Activated naive CD4-positive, alpha-beta T cell treated with anti-CD3 and anti-CD28 coated beads for 36 hours (primary cell): ENCODE measurements around the gene NAGPA. TPM values are rescaled to one million over a fixed set of nuclear protein-coding genes. Genes with fewer than 3 reads are reported as not detected.
"Not testable (repeated sequence)": the region's sequence is repeated elsewhere in the genome, so short reads cannot be mapped to it uniquely, and the experiment has no call there.

Experiments used
- CTCF ChIA-PET: fragments of 350-600 bp; sonication (Branson Sonifier 250); formaldehyde crosslinking; loops from one replicate; lab custom pipeline; 2021; ENCODE audit warnings: antibody characterized with exemption; lab: Charles Lee
- DNase-seq: peaks from one replicate; pipeline ENCODE4 v3.0.0-alpha.2; 2020
- H3K27ac Mint-ChIP-seq: one replicate; pipeline ENCODE4 v1.8.0; 2021; ENCODE audit warnings: mild to moderate bottlenecking, mixed read lengths
- H3K27me3 Mint-ChIP-seq: one replicate; pipeline ENCODE4 v1.8.0; 2021; ENCODE audit warnings: low read depth, mixed read lengths
- H3K36me3 Mint-ChIP-seq: one replicate; pipeline ENCODE4 v1.8.0; 2021; ENCODE audit warnings: low read depth, mixed read lengths
- H3K4me1 Mint-ChIP-seq: one replicate; pipeline ENCODE4 v1.8.0; 2021; ENCODE audit warnings: low read depth, mixed read lengths
- H3K4me3 Mint-ChIP-seq: one replicate; pipeline ENCODE4 v1.8.0; 2021; ENCODE audit warnings: mild to moderate bottlenecking, moderate library complexity, mixed read lengths
- H3K9me3 Mint-ChIP-seq: one replicate; pipeline ENCODE4 v1.8.0; 2021; ENCODE audit warnings: mixed read lengths
- intact Hi-C: fragments of 100-400 bp; cut with micrococcal nuclease; formaldehyde crosslinking; loops from one replicate; pipeline ENCODE4 v1.15.1; 2023
- total RNA-seq, 2 experiments: library from RNA; stranded (reverse); gene quantifications; one replicate each; pipeline ENCODE4 v1.2.3, GENCODE V29; 2021

NAGPA gene, protein sequence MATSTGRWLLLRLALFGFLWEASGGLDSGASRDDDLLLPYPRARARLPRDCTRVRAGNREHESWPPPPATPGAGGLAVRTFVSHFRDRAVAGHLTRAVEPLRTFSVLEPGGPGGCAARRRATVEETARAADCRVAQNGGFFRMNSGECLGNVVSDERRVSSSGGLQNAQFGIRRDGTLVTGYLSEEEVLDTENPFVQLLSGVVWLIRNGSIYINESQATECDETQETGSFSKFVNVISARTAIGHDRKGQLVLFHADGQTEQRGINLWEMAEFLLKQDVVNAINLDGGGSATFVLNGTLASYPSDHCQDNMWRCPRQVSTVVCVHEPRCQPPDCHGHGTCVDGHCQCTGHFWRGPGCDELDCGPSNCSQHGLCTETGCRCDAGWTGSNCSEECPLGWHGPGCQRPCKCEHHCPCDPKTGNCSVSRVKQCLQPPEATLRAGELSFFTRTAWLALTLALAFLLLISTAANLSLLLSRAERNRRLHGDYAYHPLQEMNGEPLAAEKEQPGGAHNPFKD
- 1 to 10 TPM; 5.8 to 7.9 TPM for total RNA-seq

DNA sequence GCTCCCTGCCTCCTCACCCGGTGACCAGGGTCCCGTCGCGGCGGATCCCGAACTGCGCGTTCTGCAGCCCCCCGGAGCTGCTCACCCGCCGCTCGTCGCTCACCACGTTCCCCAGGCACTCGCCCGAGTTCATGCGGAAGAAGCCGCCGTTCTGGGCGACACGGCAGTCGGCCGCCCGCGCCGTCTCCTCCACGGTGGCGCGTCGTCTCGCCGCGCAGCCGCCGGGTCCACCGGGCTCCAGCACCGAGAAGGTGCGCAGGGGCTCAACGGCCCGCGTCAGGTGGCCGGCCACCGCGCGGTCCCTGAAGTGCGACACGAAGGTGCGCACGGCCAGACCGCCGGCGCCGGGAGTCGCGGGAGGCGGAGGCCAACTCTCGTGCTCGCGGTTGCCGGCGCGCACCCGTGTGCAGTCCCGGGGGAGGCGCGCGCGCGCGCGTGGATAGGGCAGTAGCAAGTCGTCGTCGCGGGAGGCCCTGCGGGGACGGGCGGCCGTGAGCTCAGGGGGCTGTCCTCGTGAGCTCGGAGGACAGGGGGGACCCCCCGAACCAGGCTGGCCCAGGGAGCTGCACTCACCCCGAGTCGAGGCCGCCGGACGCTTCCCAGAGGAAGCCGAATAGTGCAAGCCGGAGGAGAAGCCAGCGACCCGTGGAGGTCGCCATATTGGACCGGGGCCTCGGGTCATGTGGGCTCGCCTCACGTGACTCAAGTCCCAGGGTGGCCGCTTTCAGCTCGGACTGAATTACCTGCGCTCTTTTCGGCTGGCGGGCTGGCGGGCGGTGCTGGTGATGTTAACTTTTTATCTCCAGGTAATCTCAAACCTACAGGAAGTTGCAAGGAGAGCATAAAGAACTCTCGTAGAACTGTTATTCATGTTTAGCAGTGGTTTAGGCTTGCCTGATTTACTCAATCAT is at the start of gene NAGPA:
Gene NAGPA, minus strand, starts transcription at position 680 of the 911 bp plus-strand sequence. Its CDS starts 21 bp downstream, at position 659.
- CTCF ChIA-PET: interaction anchor here (0.9 to 1.1 kb wide), 2 partner anchors 25 to 51 kb away, joined by 3 to 4 read pairs; no protein-coding TSS in a partner anchor
- intact Hi-C loops: loop anchor here (1.0 to 5.0 kb wide), 3 partner anchors 39 to 186 kb away; partner anchors contain the start of genes ALG1, GLYR1 and UBN1
- Mint-ChIP-seq H3K27me3 (no peaks in the 10 kb centered on the region), H3K27ac (peak within 1 kb of the TSS; percentile 61), H3K4me1 (peaks cover 16% of the 10 kb centered on the region), H3K9me3 (no peaks in the 10 kb centered on the region), H3K4me3 (peak within 1 kb of the TSS; percentile 84), H3K36me3 (no peaks in the 10 kb centered on the region)
- DNase-seq: peak; percentile 92

- H3K4me1 Mint-ChIP-seq, CTCF ChIA-PET, intact Hi-C loops: not testable (repeated sequence)
Observed at GRCh38 chr16:5080996-5081395, 47.3 kb upstream of the NAGPA start.

GRCh38 chr16:5080461-5080860 is 46.7 kb upstream of the NAGPA start:
- CTCF ChIA-PET, H3K4me3 Mint-ChIP-seq, H3K4me1 Mint-ChIP-seq, DNase-seq, H3K27me3 Mint-ChIP-seq, H3K27ac Mint-ChIP-seq, H3K9me3 Mint-ChIP-seq, intact Hi-C loops: not testable (repeated sequence)
- H3K36me3 Mint-ChIP-seq: peaks cover 16% of the 10 kb centered on the region

More at GRCh38 chr16:5080996-5081395, 47.3 kb upstream of the NAGPA start:
- not testable (repeated sequence) for H3K9me3 Mint-ChIP-seq, H3K27me3 Mint-ChIP-seq, H3K27ac Mint-ChIP-seq, DNase-seq, H3K4me3 Mint-ChIP-seq
- H3K36me3 Mint-ChIP-seq: peaks cover 12% of the 10 kb centered on the region

GRCh38 chr16:5078626-5079025 is 44.9 kb upstream of the NAGPA start:
- H3K36me3 Mint-ChIP-seq: peaks cover 14% of the 10 kb centered on the region

GRCh38 chr16:5077304-5077703 is 43.6 kb upstream of the NAGPA start:
- DNase-seq: no peak
- CTCF ChIA-PET: no interaction called here
- peaks cover 17% of the 10 kb centered on the region for H3K4me1 Mint-ChIP-seq
- H3K9me3 Mint-ChIP-seq: no peaks in the 10 kb centered on the region
- peaks cover 12% of the 10 kb centered on the region for H3K36me3 Mint-ChIP-seq
- H3K4me3 Mint-ChIP-seq: no peak overlapping the region
- no peaks in the 10 kb centered on the region for H3K27me3 Mint-ChIP-seq
- H3K27ac Mint-ChIP-seq: no peak overlapping the region
- intact Hi-C loops: no loop called here

More at GRCh38 chr16:5078626-5079025, 44.9 kb upstream of the NAGPA start:
- CTCF ChIA-PET: no interaction called here
- no peak overlapping the region for H3K27ac Mint-ChIP-seq
- no peaks in the 10 kb centered on the region for H3K9me3 Mint-ChIP-seq
- H3K4me3 Mint-ChIP-seq: no peak overlapping the region
- intact Hi-C loops: no loop called here
- DNase-seq: no peak
- no peaks in the 10 kb centered on the region for H3K27me3 Mint-ChIP-seq
- H3K4me1 Mint-ChIP-seq: peaks cover 5% of the 10 kb centered on the region

DNA sequence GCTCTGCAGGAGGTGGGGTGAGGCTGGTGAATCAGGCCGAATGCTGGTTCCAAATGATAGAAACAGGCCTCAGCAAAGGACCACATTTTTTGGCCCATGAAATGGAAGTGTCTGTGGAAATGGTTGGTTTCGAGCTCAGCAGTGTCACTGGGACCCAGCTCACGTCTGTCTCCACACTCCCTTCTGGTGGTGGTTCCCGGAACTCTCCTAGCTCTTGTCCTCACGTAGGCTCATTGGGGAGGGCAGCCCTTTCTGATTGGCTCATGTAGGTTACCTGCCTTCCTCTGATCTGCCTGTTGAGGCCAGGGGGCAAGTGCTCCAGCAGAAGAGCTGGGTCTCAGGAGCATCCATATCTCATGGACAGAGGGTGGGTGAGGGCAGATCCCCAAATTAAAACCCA is 41.9 kb upstream of the NAGPA start:
- Mint-ChIP-seq H3K4me1 (peaks cover 31% of the 10 kb centered on the region), H3K4me3 (no peak overlapping the region), H3K27me3 (no peaks in the 10 kb centered on the region), H3K9me3 (no peaks in the 10 kb centered on the region), H3K27ac (no peak overlapping the region), H3K36me3 (peaks cover 15% of the 10 kb centered on the region)
- intact Hi-C loops: no loop called here
- CTCF ChIA-PET: interaction anchor here (0.7 to 2.8 kb wide), 3 partner anchors 9 to 117 kb away, joined by 3 to 11 read pairs (median 3); no protein-coding TSS in a partner anchor
- DNase-seq: no peak

DNA sequence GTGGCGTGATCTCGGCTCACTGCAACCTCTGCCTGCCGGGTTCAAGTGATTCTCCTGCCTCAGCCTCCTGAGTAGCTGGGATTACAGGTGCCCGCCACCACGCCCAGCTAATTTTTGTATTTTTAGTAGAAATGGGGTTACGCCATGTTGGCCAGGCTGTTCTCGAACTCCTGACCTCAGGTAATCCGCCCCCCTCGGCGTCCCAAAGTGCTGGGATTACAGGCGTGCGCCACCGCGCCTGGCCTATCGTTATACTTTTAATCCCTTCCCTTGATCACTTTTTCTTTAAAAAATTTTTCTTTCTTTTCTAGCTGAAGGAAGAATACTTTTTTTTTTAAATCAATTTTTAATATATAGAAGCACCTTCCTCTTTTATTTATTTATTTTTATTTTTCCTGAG is 40.0 kb upstream of the NAGPA start:
- not testable (repeated sequence) for H3K27me3 Mint-ChIP-seq, DNase-seq, H3K4me3 Mint-ChIP-seq, H3K27ac Mint-ChIP-seq, H3K9me3 Mint-ChIP-seq
- CTCF ChIA-PET: interaction anchor here (2.8 kb wide), 1 partner anchor 11 kb away, joined by 11 read pairs; no protein-coding TSS in a partner anchor
- intact Hi-C loops: loop anchor here (5.0 kb wide), 1 partner anchor 41 kb away; the partner anchor contains the start of gene NAGPA
- peaks cover 31% of the 10 kb centered on the region for H3K4me1 Mint-ChIP-seq
- peaks cover 12% of the 10 kb centered on the region for H3K36me3 Mint-ChIP-seq

DNA sequence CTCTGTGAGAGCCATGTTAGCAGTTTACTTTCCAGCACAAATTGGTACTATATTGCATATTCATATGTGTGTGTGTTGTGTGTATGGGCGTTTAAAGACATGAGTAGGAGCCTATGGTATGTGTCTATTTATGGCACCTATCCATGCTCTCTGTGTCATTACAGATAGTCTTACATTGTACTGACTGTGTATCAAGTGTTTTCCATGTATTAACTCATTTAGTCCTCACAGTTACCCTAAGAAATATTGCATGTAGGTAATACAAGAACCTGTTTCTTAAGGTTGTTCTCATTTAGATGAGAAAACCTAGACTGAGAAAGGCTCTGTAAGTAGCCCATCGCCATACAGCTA is 39.5 kb upstream of the NAGPA start:
- H3K4me3 Mint-ChIP-seq: peak overlapping the region; percentile 97
- CTCF ChIA-PET: no interaction called here

GRCh38 chr16:5072334-5073278 is 38.9 kb upstream of the NAGPA start:
- DNase-seq: no peak
- Mint-ChIP-seq H3K9me3 (no peaks in the 10 kb centered on the region), H3K4me3 (peak overlapping the region; percentile 97), H3K4me1 (peaks cover 31% of the 10 kb centered on the region), H3K27me3 (no peaks in the 10 kb centered on the region), H3K36me3 (peaks cover 12% of the 10 kb centered on the region), H3K27ac (peak overlapping the region; percentile 86)
- intact Hi-C loops: loop anchor here (5.0 kb wide), 1 partner anchor 40 kb away; the partner anchor contains the start of gene NAGPA
- CTCF ChIA-PET: interaction anchor here (1.2 kb wide), 2 partner anchors 13 to 20 kb away, joined by 3 to 4 read pairs; no protein-coding TSS in a partner anchor

More for the DNA sequence above, 39.5 kb upstream of the NAGPA start:
- intact Hi-C loops: loop anchor here (5.0 kb wide), 1 partner anchor 41 kb away; the partner anchor contains the start of gene NAGPA
- Mint-ChIP-seq H3K4me1 (peaks cover 31% of the 10 kb centered on the region), H3K27ac (no peak overlapping the region), H3K9me3 (no peaks in the 10 kb centered on the region), H3K27me3 (no peaks in the 10 kb centered on the region), H3K36me3 (peaks cover 12% of the 10 kb centered on the region)
- DNase-seq: no peak

DNA sequence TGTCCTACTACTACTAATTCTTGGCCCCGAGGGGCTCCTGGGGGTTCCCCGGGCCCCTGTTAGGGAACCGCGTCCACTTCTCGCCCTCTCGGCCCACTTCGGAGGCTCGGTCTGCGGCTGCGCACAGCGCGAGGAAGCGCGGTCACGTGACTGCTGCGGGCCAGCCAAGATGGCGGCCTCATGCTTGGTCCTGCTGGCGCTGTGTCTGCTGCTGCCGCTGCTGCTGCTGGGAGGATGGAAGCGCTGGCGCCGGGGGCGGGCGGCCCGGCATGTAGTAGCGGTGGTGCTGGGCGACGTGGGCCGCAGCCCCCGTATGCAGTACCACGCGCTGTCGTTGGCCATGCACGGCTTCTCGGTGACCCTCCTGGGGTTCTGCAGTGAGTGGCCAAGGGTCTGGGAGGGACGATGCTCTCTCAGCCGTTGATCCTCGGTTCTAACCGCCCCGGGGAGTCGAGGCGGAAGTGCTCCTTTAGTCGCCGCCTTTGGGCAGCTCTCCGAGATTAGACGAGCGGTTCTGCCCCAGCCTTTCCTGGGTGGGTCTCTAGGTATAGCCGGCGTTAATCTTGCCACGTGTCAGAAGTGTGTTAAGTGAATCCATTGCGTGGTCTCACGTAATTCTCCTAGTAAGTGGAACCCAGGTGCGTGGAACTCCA is 38.1 kb upstream of the NAGPA start, which contains the start of gene ALG1:
Gene ALG1, plus strand, starts transcription at position 163 of the 653 bp plus-strand sequence. Its CDS starts 7 bp downstream, at position 170.
- CTCF ChIA-PET: interaction anchor here (1.2 kb wide), 2 partner anchors 13 to 21 kb away, joined by 3 to 4 read pairs; no protein-coding TSS in a partner anchor
- no peaks in the 10 kb centered on the region for H3K9me3 Mint-ChIP-seq
- H3K4me1 Mint-ChIP-seq: peaks cover 31% of the 10 kb centered on the region
- peaks cover 12% of the 10 kb centered on the region for H3K36me3 Mint-ChIP-seq
- intact Hi-C loops: loop anchor here (1.0 to 5.0 kb wide), 2 partner anchors 25 to 40 kb away; partner anchors contain the start of genes EEF2KMT and NAGPA
- DNase-seq: peak; percentile 92
- peak within 1 kb of the TSS; percentile 97 for H3K4me3 Mint-ChIP-seq
- H3K27me3 Mint-ChIP-seq: no peaks in the 10 kb centered on the region
- H3K27ac Mint-ChIP-seq: peak within 1 kb of the TSS; percentile 86
